ENCODE data around the gene SIGLEC15. TPM values are rescaled to one million over a fixed set of nuclear protein-coding genes. Genes with fewer than 3 reads are reported as not detected.
A peak's percentile ranks its signal among the peaks of the same experiment; 100 is the strongest.

SIGLEC15 gene
- total and polyA plus RNA-seq, 2 donors from 2014 or later: 1.2 TPM; not detected in 1

GRCh38 chr18:45780568-45780967, 44.9 kb upstream of the SIGLEC15 start:
- DNase-seq (peak in 1 of 5 donors; percentile 11), FAIRE-seq (no peak)
- no peak for TF ChIP-seq CTCF (IDR thresholded peaks at IDR 0.05; ENCODE audit: borderline replicate concordance, extremely low read depth, insufficient read depth)
- Histone ChIP-seq H3K27me3 (ENCODE audit: control insufficient read depth, insufficient read depth, low read length) (no peaks in the 10 kb centered on the region), H3K9ac (ENCODE audit: low read length in 3 of 3) (no peak overlapping the region), H3K27ac (ENCODE audit: low read depth in 2 of 2, low read length in 2 of 2) (no peak overlapping the region), H3K9me3 (ENCODE audit: control insufficient read depth in 2 of 3, insufficient read depth in 1 of 3, low read length in 3 of 3) (no peaks in the 10 kb centered on the region), H3K4me3 (ENCODE audit: low read length in 3 of 3) (no peak overlapping the region), H3K36me3 (ENCODE audit: control insufficient read depth in 2 of 3, insufficient read depth in 3 of 3, low read length in 3 of 3) (no peaks in the 10 kb centered on the region), H3K4me1 (ENCODE audit: control insufficient read depth in 2 of 3, insufficient read depth in 2 of 3, low read depth in 1 of 3, low read length in 3 of 3) (peaks cover 0 to 3% (median 0%) of the 10 kb centered on the region in 3 donors)
- intact Hi-C loops (cut with DNase I): no loop called here

- H3K4me1 ChIP-seq (ENCODE audit: control insufficient read depth in 2 of 3, insufficient read depth in 2 of 3, low read depth in 1 of 3, low read length in 3 of 3): no peaks in the 10 kb centered on the region
- intact Hi-C loops (cut with DNase I): no loop called here
- peak in 1 of 5 donors; percentile 16 for DNase-seq
- H3K27me3 ChIP-seq (ENCODE audit: control insufficient read depth, insufficient read depth, low read length): no peaks in the 10 kb centered on the region
- FAIRE-seq: no peak
- H3K9me3 ChIP-seq (ENCODE audit: control insufficient read depth in 2 of 3, insufficient read depth in 1 of 3, low read length in 3 of 3): no peaks in the 10 kb centered on the region
- H3K27ac ChIP-seq (ENCODE audit: low read depth in 2 of 2, low read length in 2 of 2): no peak overlapping the region
- no peak overlapping the region for H3K9ac ChIP-seq (ENCODE audit: low read length in 3 of 3)
- no peak for TF ChIP-seq CTCF (IDR thresholded peaks at IDR 0.05; ENCODE audit: borderline replicate concordance, extremely low read depth, insufficient read depth)
- no peaks in the 10 kb centered on the region for H3K36me3 ChIP-seq (ENCODE audit: control insufficient read depth in 2 of 3, insufficient read depth in 3 of 3, low read length in 3 of 3)
- H3K4me3 ChIP-seq (ENCODE audit: low read length in 3 of 3): no peak overlapping the region
These were observed 42.8 kb upstream of the SIGLEC15 start for GRCh38 chr18:45782662-45783061.

GRCh38 chr18:45783097-45784075, 42.1 kb upstream of the SIGLEC15 start:
- Histone ChIP-seq H3K4me3 (ENCODE audit: low read length in 3 of 3) (no peak overlapping the region), H3K4me1 (ENCODE audit: control insufficient read depth in 2 of 3, insufficient read depth in 2 of 3, low read depth in 1 of 3, low read length in 3 of 3) (no peaks in the 10 kb centered on the region), H3K36me3 (ENCODE audit: control insufficient read depth in 2 of 3, insufficient read depth in 3 of 3, low read length in 3 of 3) (no peaks in the 10 kb centered on the region), H3K9me3 (ENCODE audit: control insufficient read depth in 2 of 3, insufficient read depth in 1 of 3, low read length in 3 of 3) (no peaks in the 10 kb centered on the region), H3K27me3 (ENCODE audit: control insufficient read depth, insufficient read depth, low read length) (no peaks in the 10 kb centered on the region), H3K27ac (ENCODE audit: low read depth in 2 of 2, low read length in 2 of 2) (no peak overlapping the region), H3K9ac (ENCODE audit: low read length in 3 of 3) (no peak overlapping the region)
- DNase-seq (no peak), FAIRE-seq (no peak)
- no peak for TF ChIP-seq CTCF (IDR thresholded peaks at IDR 0.05; ENCODE audit: borderline replicate concordance, extremely low read depth, insufficient read depth)
- intact Hi-C loops (cut with DNase I): no loop called here
